Measurements from ENCODE around the gene HS3ST2. TPM values are rescaled to one million over a fixed set of nuclear protein-coding genes. Genes with fewer than 3 reads are reported as not detected.

Gene HS3ST2
- total RNA-seq, 1 donor from 2014 or later: 0.17 TPM

GRCh38 chr16:22955461-22956070 lies 141.6 kb downstream of the HS3ST2 start:
- ATAC-seq (no peak), DNase-seq (no peak)
- intact Hi-C loops (cut with micrococcal nuclease): no loop called here

GRCh38 chr16:22961206-22961605 lies 147.2 kb downstream of the HS3ST2 start:
- no peak for ATAC-seq
- intact Hi-C loops (cut with micrococcal nuclease): no loop called here

GRCh38 chr16:22962905-22963304 lies 148.9 kb downstream of the HS3ST2 start:
- no peak for DNase-seq

More at GRCh38 chr16:22961206-22961605, 147.2 kb downstream of the HS3ST2 start:
- no peak for DNase-seq

More at GRCh38 chr16:22962905-22963304, 148.9 kb downstream of the HS3ST2 start:
- intact Hi-C loops (cut with micrococcal nuclease): no loop called here
- ATAC-seq: no peak
